HG03108 (cell line): ENCODE results near the gene LILRB3.

ENCODE experiments used
- ATAC-seq: cut with Tn5 transposase; IDR thresholded peaks from one replicate; pipeline ENCODE4 v1.9.1; 2021; ENCODE audit warnings: moderate library complexity; ENCODE audit not compliant: unreplicated experiment

LILRB3 gene

DNA sequence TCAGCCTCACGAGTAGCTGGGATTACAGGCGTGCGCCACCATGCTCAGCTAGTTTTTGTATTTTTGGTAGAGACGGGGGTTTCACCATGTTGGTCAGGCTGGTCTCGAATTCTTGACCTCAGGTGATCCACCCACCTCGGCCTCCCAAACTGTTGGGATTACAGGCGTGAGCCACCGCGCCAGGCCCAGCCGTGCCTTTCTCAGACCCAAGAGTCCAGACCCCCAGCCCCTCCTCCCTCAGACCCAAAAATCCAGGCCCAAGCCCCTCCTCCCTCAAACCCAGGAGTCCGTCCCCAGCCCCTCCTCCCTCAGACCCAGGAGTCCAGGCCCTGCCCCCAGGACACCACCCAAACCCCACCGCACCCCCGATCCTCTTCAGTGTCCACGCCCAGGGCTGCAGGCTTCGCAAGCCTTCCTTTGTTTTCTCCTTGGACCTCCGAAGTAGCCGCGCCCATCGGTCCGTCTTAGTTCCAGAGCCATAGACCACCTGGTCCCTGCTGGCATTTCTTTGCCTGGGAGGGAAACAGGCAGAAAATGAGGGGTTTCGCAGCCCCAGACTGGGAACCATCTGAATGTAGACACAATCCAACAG lies 53.6 kb downstream of the LILRB3 start:
- ATAC-seq, result no peak

DNA sequence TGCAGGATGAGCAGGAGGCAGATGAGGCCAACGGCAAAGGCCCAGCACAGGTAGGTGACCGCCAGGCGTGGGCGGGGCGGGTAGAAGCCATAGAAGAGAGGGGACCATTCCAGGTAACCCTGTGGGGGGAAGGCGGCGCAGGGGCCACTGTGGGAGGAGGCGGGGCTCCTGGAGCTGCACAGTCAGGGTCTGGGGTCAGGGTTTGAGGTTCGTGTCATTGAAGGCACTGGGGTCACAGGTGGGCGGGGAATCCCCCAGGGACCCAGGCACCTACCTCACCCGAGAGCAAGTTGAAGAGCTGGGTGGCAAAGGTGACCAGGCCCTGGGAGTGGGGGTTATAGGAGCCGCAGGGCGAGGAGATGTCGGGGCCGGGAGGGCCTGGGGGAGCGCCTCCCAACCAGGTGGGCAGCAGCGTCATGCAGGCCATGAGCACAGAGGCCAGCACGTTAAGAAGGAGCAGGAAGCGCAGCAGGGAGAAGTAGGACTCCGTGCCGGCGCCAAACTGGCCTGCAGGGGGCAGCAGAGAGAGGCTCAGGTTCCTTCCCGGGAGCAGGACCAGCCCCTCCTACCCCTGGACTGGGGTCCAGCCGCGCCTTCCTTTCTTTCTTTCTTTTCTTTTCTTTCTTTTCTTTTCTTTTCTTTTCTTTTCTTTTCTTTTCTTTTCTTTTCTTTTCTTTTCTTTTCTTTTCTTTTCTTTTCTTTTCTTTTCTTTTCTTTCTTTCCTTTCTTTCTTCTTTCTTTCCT lies 54.5 kb downstream of the LILRB3 start:
- peak; percentile 61 for ATAC-seq
